T-helper 1 cell treated with Interleukin-12 subunit alpha and Interleukin-12 subunit beta and Interleukin-4 antibody, amounts not matched to agents 30 ng/mL and 1 ng/mL, for 36 hours (primary cell): ENCODE data around the gene SULF2. TPM values are rescaled to one million over a fixed set of nuclear protein-coding genes. Genes with fewer than 3 reads are reported as not detected.
"Not testable (repeated sequence)": the region's sequence is repeated elsewhere in the genome, so short reads cannot be mapped to it uniquely, and the experiment has no call there.

Experiments
- intact Hi-C: fragments of 100-400 bp; cut with micrococcal nuclease; formaldehyde crosslinking; loops from one replicate; pipeline ENCODE4 v1.15.1; 2024
- total RNA-seq: library from RNA; stranded (reverse); gene quantifications from 2 replicates; pipeline ENCODE4 v1.2.3, GENCODE V29; 2022

Gene SULF2
- total RNA-seq, 1 donor from 2014 or later = 0.71 TPM

DNA sequence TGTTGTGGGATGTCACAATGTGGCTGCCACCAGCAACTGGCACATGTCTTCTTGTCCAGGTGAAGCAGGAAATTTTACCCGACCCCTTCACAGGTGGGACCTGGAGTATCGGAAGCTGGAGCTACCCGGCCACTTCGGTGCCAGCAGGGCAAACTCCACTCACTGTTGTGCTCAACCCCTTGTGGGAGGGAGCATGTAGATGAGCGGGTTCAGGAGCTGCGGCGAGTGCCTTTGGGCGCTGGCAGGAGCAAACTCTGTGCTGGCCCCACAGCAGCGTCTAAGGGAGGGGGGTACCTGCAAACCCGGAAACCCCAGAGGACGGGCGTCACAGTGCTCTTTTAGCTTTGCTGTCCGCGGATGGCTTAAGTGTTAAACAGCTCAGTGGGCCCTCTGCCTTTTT lies 20.7 kb upstream of the SULF2 start:
- intact Hi-C loops = no loop called here

- intact Hi-C loops = not testable (repeated sequence)
Observed at GRCh38 chr20:47804972-47805371, 19.7 kb upstream of the SULF2 start.

GRCh38 chr20:47804224-47804825 lies 19.0 kb upstream of the SULF2 start:
- intact Hi-C loops = not testable (repeated sequence)

- intact Hi-C loops = no loop called here
Observed at GRCh38 chr20:47802975-47803374, 17.7 kb upstream of the SULF2 start.

DNA sequence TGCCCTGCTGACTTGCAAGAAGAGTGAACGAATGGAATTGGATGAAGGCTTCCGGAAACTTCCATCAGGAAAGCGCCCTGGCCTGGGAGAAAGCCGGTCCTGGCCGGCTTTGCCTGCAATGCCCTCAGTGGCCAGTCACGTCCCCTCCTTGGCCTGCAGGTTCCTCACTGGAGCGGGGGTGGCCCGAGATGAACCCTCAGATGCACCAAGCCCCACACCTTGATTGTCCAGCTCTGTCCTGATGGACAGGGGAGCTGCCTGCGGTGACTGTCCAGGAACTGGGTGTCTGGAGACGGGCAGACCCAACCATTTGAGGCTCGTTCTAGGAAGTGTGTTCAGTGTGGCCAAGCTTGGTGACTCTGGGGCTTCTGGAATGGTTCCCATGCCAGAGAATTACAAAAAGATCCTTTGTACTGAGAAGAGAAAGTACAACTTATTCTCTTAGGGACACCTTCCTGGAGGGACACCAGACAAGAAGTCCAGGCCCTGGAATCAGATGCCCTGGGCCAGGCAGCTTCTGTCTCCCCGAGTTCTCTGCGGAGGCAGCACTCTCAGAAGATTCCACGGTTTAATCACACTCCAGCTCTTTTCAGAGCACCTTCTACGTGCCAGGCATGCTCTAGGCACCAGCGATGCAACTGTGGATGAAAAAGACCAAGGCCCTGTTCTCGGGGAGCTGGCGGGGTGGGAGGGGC lies 17.1 kb upstream of the SULF2 start:
- intact Hi-C loops = no loop called here

DNA sequence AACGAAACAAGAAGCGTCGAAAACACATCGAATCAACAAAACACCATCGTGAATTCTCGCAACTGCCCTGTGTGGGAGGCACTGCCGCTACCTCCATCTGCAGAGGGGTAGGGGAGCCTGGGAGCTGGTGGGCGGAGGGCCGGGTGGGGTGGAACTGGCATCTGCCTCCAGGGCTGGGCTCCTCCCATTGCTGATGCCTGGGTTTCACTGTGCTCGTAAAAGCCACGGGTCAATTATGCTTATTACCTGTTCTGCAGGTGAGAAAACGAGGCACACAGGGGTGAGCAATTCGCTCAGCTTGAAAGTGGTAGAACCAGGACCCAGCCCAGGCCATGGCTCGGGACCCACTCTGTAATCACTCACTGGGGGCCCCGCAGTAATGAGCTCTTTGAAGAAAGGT lies 16.5 kb upstream of the SULF2 start:
- intact Hi-C loops = no loop called here

GRCh38 chr20:47801079-47801478 lies 15.8 kb upstream of the SULF2 start:
- intact Hi-C loops = no loop called here

DNA sequence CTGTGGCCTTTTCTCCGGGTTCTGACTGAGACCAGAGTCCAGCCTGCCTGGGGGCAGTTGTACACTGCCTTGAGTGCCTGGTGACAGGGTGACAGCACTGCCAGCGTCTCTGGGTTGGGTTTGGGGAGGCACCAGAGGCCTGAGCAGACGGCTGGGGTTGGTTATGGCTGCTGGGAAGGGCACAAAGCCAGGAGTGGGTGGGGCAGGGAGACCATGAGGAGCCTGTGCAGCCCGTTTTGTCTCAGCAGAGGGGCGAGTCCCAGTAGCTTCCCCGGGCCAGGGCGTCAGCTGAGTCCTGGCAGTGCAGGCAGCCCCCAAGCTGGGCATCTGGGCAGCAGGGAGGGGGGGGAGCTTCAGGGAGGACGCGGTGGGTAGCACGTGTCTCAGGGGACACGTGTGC lies 15.3 kb upstream of the SULF2 start:
- intact Hi-C loops = no loop called here

GRCh38 chr20:47799116-47799715 lies 13.9 kb upstream of the SULF2 start:
- intact Hi-C loops = no loop called here

DNA sequence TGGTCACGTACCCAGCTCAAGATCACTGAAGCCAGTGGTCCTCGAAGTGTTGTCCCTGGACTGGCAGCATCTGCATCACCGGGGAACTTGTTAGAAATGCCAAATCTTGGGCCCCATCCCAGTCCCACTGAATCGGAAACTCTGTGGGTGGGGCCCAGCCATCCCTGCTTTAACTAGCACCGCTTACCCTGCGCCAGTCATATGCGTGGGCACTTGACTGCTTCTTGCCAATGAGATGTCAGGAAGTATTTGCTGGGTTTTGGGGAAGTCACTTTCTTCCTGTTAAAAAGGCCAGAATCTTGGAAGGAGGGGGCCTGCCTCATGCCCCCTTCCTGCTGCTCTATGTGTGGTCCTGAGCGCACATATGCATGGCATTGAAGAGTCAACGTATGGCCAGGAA lies 11.7 kb upstream of the SULF2 start:
- intact Hi-C loops = no loop called here

DNA sequence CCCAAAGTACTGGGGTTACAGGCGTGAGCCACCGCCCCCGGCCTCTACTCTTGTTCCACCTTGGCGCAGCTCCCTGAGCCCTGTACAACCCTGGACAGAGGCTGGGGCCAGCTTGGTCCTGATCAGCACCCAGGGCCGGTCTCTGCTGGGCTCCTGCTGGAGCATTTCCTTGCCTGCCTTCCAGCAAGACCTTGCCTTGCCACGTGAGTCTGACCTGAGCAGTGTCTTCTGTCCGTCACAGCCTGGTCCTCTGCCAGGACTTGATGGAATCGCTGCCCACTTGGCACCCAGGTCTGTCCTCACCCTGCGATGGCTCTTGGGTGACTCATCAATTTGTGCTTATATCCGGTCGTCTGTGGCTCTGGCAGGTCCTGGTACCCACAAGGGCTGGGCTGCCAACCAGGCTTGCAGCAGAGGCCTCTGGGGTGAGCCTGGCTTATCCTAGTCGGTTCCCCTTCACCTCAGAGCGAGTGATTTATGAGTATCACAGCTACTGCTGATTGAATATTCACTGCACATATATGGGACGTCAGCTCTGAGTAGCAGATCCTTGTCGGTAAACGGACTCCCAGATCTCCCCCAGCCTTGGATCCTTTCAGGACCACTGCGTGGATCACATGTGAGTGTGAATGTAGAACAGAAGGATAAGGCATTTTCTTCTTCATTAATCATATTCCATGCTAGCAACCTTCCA lies 10.1 kb upstream of the SULF2 start:
- intact Hi-C loops = no loop called here

- intact Hi-C loops = not testable (repeated sequence)
Observed at GRCh38 chr20:47794264-47794663, 9.0 kb upstream of the SULF2 start.

DNA sequence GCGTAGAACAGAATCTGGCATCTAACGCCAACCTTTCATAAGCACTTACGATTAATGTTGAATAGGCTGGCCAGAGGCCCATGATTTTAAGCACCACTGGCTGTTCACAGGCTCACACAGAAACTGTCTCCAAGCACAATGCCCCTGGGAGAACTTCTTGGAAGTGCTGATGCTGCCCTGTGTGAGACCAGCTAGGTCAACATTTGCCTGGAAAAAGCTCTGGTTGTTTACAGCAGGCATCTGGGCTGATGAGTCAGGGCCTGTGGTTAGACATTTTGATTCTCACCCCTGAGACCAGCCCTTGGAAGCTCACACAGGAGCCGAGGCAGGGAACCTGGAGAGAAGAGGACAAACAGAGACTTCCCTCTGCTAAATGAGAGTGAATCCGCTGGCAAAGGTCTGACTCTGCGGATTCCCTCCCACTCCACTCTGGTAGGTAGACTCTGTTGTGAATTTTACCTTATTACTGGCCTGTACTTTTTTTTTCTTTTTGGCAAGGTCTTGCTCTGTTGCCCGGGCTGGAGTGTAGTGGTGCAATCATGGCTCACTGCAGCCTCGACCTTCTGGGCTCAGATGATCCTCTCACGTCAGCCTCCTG lies 6.8 kb upstream of the SULF2 start:
- intact Hi-C loops = no loop called here

- intact Hi-C loops = no loop called here
Observed at GRCh38 chr20:47791084-47791599, 5.9 kb upstream of the SULF2 start.

DNA sequence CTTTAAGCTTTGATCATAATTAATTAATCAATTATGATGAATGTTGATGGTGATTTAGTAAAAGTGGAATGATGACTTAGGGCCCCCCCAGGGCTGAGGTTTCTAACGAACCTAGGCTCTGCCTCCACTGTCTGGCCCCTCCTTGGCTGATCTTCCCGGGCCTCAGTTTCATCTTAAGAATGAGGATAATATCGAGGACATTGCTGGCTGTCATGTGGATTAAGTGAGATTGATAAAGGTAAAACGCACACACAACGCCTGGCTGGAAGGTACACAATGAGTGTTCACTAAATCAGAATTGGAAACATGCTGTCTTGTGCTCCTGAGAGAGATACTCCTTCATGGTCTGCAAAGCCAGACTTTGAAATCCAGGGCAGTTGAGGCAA lies 5.3 kb upstream of the SULF2 start:
- intact Hi-C loops = no loop called here

- intact Hi-C loops = loop anchor here (5.0 kb wide), 1 partner anchor 63 kb away; no protein-coding TSS in a partner anchor
Observed at GRCh38 chr20:47789764-47790579, 4.7 kb upstream of the SULF2 start.

GRCh38 chr20:47789081-47789763 lies 3.9 kb upstream of the SULF2 start:
- intact Hi-C loops = loop anchor here (5.0 kb wide), 1 partner anchor 62 kb away; no protein-coding TSS in a partner anchor

- intact Hi-C loops = loop anchor here (5.0 kb wide), 1 partner anchor 61 kb away; no protein-coding TSS in a partner anchor
Observed at GRCh38 chr20:47788741-47789080, 3.4 kb upstream of the SULF2 start.

DNA sequence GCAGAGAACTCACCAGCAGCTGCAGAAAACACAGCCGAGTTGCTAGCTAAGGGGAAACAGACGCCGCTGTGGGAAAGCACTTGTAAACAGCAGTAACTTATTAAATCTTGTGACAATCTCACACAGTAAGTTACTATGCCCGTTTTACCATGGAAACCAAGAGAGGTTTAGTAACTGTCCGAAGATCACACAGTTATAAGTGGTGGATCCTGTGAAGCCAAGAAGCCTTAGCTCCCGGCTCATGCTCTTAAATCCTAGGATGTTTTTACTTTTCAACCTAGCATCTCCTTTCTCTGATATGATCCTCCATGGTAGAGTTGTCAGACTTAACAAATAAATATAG lies 1.5 kb upstream of the SULF2 start:
- intact Hi-C loops = loop anchor here (5.0 kb wide), 1 partner anchor 59 kb away; no protein-coding TSS in a partner anchor
